NCI-H1092 treated with DMSO at 0.1 percent for 48 hours (cell line): ENCODE measurements around the gene PPP1R27.

Source experiments
- DNase-seq: peaks from one replicate; lab custom pipeline; 2025; lab: John Stamatoyannopoulos, UW

Gene PPP1R27, protein sequence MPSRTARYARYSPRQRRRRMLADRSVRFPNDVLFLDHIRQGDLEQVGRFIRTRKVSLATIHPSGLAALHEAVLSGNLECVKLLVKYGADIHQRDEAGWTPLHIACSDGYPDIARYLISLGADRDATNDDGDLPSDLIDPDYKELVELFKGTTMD

DNA sequence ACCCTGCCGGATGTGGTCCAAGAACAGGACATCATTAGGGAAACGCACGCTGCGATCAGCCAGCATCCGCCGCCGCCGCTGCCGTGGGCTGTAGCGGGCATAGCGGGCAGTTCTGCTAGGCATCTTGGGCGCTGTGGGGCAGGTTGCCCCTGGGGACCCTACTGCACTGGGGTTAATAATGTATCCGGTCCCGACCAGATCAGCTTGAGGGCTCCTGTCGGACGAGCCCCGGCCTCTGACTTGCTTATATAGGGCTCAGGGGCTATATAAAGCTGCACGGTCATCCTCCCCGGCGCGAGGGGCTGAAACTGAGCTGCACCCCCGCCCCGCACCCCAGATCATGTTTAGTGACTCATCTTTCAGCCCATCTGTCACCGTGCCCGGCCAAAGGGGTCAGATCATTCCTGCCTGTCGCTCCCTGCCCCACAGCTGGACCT lies at the start of gene PPP1R27:
PPP1R27 (minus strand) TSS at position 220 of the 437 bp plus-strand sequence; CDS start at position 123, 97 bp downstream.
- no peak for DNase-seq

DNA sequence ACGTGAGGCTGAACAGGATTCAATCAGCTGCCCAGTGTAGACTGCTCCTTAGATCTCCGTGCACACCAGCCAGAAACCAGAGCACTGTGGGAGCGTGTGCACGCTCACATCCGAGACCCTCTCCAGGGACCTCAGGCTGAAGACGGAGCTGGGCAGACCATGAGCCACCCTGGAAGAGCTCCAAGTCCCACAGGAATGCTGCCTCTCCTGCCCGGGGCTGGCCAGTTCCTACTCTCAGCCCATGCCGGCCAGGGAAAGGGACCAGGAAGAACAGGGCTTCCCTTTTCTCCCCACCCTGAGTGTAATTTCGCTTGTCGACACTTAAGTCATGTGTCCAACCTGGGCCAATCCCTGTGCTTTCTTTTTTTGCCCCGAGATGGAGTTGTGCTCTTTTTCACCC lies 49.7 kb upstream of the PPP1R27 start:
- DNase-seq, result no peak

DNA sequence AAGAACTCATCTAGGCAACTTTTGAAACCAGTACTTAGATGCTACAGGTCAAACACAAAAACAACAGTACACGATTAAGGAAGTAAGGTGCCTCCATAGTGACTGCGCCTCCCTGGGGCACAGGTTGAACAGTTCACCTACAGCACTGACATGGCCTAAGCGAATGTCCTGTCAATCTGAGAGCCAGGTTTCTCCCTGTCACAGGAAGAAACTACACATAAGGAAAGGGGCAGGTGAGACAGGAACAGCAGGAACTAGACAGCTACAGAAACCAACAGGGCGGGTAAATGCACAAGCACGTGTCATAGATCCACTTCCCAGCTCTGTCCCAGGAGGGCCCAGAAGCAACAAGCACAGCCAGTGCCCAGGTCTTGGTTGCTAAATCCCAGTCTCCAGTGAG lies 44.3 kb upstream of the PPP1R27 start:
- no peak for DNase-seq

DNA sequence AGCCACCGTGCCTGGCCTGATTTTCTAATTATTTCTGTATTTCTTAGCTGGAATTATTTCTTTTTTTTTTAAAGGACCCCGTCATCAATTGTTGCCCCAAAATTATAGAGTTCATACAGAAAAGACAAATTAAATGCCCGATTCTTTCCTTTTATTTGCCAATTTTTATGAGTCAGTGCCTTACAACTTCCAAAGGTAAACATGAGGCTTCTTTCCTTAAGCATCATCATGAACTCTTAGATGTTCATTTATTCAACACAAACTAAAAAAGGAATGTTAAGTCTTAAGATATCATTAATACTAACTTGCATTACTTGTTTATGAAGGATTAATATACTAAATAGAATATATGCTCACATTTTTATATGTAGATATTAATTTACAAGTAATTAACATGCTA lies 43.4 kb upstream of the PPP1R27 start:
- no peak for DNase-seq

DNA sequence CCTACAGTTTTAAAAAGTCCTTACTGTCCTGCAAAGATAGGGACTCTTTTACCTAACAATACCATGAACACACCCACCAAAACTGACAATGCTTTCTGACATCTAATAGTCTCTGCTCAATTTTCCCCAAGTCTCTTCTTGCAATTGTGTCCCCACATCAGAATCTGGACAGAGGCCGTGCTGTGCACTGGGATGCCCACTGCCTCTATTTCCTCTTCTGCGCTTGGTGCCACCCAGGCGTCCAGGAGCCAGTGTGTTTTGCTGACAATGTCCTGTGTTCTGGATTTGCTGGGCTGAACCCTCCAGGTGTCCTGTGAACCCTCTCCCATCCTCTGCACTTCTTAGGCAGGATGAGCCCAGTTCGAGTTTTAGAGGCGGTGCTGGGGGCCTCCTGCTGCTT lies 42.7 kb upstream of the PPP1R27 start:
- DNase-seq, result no peak

DNA sequence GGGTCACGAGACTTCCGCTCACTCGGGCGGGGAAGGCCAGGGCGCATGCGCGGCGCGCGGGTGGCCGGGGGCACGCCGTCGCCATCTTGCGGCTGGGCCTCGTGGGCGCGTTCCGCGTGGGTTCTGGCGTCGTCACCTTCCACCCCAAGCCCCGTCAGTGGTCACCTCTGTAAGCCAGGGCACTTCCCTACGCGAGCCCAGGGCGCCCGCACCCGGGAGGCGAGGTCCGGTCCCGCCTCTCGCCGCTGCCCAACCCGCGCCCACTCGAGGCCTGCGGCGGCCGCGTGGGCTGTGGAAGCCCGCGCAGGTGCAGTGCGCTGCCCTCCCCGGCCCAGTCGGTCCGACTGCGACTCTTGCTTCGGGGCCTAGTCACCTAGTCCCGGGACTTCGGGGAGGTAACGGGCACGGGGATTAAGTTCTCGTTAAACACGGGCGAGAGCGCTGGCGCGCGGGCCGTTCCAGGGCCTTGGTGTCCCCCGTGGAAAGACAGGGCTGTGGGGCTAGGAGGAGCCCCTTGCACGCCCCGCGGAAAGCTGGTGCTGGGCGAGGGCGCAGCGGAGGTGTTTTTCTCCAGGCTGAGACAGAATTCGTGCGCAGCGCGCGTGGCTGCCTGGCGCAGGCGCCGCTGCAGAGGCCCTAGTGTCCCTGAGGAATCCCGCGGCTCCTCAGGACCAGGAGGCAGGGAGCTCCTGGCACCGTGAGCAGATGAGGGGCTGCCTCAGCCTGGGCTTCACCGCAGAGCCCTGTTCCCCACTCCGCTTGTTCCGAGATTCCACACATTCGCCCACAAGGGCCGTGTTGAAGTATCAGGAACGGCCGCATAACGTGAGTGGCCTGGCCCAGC lies 36.8 kb upstream of the PPP1R27 start:
- peak; percentile 77 for DNase-seq

DNA sequence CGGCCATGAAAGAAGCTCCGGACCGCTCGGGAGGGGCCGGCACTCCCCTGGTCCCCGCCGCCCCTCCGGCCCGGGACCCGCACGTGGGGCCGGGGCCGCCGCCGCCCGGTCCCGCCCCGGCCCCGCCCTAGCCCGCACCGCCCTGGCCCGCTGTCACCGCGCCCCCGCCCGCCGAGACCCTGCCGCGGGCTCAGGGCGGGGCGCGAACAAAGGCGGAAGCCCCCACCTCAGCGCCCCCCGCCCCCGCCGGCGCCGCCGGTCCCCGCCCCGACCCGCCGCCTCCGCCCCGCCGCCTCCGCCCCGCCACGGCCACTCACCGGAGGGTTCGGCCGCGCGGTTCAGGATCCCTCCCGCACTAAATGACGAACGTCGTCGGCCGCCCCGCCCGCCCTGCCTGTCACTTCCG lies 36.1 kb upstream of the PPP1R27 start, which contains the start of gene ARHGDIA:
ARHGDIA (minus strand) TSS at position 357 of the 406 bp plus-strand sequence. CDS start 1,407 bp downstream, outside the sequence.
- no peak for DNase-seq

DNA sequence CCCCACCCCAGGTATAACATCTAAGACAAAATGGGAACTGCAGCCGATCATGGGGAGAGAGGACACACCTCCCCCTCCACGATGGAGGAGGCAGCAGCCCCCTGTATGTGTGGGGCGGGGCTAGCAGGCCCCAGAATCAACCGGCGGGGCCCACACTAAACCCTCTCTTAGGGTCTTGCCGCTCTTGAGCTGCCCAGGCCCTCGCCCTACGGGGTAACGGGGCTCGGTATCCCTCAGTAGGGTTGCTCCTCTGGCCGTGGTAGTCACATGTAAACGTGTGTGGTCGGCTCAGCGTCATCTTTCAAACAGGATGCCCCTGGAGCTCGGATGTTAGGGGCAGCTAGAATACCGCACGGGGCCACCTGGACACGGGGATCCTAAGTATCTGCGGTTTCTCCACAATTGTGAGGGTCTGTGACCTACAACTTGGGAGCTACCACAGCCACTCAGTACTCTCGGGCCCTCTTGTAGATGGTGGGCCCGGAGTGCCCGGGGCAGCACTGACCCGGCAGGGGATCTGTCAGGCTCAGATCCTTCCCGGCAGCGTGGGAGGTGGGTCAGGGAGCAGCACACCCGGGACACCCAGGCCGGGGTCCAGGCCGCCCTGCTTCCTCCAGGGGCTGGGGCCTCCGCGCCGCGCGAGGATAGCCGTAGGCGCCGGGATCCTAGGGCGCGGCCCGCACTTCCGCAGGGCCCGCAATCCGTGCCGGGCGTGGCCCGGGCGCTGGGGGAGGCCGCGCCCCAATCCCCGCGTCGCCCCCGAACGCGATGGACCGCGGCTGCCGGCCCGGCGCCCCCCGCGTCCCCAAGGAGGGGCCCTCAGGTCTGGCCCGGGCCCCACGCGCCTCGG lies 35.5 kb upstream of the PPP1R27 start:
- no peak for DNase-seq

DNA sequence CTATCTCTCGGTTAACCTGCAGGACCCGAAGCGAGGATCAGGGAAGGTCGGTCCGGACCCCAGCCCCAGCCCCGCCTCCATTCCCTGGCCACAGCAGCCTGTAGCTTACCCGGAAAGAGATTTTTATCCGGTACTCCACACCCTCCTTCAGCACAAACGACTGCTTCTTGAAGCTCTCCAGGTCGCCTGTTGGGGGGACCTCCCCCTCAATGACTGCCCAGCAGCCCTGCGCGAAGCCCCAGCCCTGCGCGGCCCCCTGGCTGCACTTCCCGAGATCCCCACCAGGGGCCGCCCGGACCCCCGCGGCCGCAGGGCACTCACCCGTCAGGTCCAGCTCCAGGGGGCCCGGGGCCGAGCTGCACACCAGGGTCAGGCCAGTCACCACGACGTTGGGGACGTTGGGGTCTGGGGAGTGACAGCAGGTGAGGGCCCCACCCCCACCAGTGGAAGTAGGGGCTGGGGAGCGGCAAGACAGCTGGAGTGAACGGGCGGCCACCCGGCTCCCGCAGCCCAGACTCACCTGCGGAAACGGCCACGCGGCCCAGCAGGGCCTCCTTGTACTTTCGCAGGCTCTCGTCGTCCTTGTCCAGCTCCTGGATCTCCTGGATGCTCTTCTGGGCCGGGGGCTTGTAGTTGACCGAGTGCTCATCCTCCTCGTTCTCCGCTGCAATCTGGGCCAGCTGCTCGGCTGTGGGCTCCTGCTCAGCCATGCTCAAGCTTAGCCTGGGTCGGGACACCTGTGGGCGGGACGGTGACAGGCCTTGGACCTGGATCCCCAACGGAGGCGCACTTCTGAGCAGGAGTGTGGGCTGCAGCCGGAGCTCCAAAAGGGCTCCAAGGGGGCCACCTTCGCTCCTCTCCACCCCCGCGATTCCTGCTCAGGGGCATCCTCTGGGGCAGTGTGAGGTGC lies 34.6 kb upstream of the PPP1R27 start:
- no peak for DNase-seq

DNA sequence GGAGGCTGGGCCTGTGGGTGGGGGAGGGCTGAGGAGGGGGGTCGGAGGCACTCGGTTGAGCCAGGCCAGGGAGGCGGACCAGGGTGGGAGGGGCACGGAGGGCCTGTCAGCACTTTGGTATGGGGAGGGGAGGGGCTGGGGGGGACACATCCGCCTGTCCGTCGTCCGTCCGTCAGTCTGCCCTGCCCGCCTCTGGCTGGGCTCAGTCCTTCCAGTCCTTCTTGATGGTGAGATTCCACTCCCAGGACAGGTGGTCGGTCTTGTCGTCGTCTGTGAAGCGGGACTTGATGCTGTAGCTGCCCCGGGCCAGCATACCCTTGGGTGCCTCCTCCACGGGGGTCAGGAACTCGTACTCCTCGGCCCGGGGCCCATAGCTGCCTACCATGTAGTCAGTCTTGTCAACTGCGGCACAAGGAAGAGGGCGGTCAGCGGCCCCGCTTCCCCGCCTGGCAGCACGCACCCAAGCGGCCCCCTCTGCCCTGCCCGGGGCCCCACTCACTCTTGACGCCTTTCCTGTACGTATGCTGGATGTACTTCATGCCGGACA lies 33.9 kb upstream of the PPP1R27 start:
- no peak for DNase-seq

DNA sequence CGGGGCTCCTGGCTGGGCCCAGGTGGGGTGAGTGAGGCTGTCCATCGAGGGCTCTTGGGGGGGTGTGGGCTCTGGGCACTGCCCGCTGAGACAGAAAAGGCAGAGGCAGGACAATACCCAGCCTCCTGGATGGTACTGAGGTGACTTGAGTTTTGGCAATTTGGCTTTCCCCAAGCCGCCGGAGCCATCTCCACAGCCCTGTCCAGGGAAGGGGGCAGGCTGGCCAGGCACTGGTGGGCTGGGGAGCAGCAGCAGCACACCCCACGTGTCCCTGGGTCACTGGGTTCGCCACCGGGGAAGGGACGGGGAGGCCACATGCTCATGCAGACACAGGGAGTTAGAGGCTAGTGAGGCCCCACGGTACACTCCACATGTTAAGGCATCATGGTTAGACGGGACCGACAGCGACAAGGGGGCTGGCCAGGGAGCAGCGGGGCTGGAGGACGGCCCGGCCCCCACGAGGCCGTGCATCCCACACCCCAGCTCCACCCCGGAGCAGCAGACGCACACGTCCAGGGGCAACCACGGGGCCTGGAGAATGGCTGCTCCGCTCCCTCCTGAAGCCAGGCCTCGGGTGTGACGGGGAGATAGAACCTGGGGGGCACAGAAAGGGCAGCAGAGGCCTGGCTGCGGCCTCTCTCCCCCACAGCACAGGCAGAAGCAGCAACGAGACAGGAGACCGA lies 33.3 kb upstream of the PPP1R27 start:
- no peak for DNase-seq

DNA sequence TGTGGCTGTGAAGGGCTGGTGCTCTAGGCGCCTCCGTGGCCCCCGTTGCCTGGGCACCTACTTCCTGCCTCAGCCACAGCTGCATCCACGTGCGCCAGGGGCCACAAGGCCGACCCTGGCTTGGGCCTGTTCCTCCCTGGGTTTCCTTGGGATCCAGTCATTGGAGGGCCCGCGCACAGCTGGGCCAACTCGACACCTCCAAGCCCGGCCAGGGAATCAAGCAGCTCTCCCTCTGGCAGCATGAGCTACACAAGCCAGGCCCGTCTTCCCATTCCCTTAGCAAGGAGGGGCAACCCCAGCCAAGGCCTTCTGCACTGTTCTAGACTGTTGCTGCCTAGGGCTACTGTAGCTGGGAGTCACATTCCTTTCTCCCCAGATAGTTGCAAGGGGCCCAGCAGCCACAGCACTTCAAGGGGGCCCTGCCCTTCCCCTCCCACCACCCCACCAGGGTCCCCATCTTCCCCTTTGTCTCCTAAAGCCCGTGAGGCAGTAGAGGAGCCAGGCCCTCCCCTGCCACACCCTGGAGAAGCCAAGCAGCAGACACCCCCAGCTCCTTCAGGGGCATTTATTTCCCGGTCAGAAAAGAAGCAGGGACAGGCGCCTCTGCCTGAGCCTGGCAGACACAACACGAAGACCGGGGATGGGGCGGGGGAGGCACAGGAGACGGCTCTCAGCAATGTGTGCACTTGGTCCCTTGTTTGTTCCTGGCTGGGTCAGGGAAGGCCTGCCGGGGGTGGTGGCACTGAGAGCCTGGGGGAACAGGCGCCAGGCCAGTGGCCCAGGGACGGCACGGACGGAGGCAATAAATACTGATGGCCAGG lies 32.5 kb upstream of the PPP1R27 start:
- no peak for DNase-seq

DNA sequence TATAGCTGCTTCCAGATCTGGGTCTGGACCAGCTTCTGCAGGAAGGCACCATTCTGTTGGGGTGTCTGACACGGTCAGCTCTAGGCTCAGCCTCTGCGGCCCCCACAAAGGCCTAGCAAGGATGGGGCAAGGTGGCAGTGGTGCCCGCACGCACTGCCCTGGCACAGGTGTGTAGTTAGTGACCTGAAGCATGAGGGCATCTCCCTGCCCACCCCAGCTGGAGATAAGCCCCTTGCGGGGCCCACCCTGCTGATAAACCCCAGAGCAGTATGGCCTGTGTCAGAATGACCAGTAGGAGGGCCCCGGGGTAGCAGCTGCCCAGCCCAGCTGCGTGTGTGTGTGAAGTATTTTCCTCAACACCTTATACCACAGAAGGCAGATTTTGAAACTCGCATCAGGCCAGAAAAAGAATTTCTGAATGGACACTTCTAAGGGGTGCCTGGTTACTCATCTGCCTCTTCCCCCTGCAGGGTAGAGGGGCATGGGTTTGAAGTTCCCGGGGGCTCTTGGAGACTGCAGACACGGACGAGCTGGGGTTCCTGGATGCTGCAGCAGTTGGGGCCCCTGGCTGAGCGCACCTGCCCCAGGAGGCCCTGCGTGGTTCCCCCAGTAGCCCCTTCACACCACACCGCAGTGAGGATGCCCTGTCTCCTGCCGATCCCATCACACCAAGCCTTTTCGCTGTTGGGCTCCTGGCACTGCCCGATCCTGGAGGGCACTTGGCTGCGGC lies 31.8 kb upstream of the PPP1R27 start:
- DNase-seq, result no peak

DNA sequence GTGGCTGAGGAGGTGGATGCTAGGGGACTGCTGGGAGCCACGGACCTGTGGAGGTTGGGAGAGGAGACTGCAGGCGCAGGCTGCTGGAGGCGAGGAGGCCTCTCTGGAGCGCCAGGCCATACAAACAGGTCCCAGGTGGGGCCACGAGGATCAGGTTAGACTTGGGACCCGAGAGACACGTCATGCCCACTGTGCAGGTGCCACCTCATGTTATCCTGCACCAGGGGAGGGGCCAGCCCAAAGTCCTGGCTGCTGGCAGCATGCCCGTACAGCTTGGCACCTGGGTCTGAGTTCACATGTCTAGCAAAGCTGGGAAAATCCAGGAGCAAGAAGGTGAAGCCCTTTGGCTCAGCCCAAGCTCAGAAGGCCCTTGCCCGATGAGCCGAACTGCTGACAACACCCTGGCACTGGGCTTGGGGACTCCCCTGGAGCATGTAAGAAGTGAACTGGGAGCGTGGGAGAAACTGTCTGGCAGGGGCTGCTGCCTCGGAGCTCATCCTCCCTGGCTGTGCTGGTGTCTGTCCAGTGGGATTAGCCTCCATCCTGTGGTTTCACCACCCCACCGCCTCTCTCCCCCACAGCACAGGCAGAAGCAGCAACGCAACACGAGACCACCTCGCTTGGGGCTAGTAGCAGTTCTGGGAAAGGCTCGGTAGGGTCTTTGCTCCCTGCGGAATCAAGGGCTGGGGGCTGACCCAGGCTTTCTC lies 31.0 kb upstream of the PPP1R27 start:
- no peak for DNase-seq

DNA sequence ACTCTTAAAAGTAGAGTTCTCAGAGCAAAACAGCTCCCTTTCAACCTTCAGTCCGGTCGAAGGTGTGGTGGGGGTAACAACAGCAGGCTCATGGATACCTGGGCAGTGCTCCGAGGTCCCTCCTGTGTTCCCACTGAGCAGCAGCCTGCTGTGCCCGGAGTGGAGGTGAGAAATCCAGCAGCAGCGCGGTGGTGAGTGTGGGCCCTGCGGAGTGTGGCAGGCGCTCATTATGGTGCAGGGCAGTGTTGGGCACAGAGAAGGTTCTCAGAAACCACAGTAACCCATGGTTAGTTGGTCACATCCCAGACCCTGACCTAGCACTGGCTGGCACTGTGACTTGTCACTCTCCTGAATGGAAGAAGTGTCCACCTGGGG lies 30.5 kb upstream of the PPP1R27 start:
- DNase-seq, result no peak

DNA sequence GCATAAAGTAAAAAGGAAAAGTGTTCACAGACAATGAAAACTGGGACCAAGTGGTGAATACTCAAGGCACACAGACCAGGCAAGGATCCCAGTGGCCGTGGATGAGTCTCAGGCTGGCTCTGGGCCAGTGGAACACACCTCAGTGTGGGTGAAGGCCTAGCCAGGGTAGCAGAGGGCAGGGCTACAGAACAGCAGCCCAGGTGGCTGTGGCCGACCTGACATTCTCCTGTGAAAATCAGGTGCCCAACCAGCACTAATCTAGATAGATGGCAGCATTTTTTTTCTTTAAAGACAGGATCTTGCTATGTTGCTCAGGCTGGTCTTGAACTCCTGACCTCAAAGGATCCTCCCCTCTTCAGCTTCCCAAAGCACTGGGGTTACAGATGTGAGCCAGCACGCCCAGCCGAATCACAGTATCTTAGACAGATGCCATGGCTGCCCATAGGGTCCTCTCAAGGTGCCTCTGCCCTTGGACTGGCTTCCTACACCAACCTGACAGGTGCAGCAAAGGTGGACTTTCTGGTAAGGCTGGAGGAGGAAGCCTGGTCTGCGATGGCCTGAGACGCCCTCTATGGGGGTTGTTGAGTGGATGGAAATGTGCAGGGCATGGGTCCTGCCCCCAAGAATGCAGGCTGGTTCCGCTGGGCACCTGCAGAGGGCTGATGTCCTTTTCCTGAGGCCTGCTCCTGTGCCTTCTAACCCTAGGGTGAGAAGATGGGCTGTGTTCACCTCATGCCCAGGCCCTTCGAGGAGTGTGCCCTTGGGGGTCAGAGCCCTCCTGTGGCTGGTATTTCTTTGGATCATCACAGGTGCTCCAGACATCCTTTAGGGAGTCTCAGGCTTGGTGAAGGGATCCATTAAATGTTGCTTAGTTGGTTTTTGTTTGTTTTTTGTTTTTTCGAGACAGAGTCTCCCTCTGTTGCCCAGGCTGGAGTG lies 29.3 kb upstream of the PPP1R27 start:
- no peak for DNase-seq

DNA sequence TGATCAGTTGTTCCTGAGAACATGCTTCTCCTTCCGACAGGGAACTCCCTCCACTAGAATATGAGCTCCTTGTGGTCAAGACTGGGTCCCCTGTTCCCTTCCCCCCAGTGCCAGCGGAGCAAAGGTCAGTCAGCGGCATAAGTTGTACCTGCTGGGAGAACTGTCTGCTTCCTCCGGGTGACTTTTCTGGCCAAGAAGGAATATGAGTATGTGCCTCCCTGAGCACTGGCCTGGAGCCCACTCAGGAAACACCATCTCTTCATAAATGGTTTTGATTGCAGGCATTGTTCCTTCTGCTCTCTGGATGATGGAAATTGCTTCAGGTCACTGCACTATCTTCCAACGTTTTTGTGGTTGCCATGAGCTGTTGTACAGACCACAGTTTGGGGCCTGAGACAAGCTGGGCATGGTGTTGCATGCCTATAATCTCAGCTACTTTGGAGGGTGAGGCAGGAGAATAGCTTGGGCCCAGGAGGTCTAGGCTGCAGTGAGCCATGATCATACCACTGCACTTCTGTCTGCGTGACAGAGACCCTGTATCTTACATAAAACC lies 28.3 kb upstream of the PPP1R27 start:
- DNase-seq, result no peak
